Stimulated activated CD4-positive, alpha-beta T cell treated with anti-CD3 and anti-CD28 coated beads, Interleukin-2, amount 100 ng/mL, for 24 hours (primary cell): Measurements from ENCODE around the gene APOC4.
"Not testable (repeated sequence)": the region's sequence is repeated elsewhere in the genome, so short reads cannot be mapped to it uniquely, and the experiment has no call there.

ENCODE experiments used
- DNase-seq, 2 donors: peaks; one replicate each; pipeline ENCODE4 v3.0.0-alpha.2; 2020

APOC4 gene

GRCh38 chr19:44924243-44924725 lies 17.8 kb upstream of the APOC4 start:
- no peak for DNase-seq

- no peak for DNase-seq
These were observed 16.7 kb upstream of the APOC4 start for GRCh38 chr19:44925114-44925891.

- not testable (repeated sequence) for DNase-seq
These were observed 15.6 kb upstream of the APOC4 start for GRCh38 chr19:44926245-44927077.

GRCh38 chr19:44927746-44928145 lies 14.3 kb upstream of the APOC4 start:
- no peak for DNase-seq

GRCh38 chr19:44930088-44930487 lies 11.9 kb upstream of the APOC4 start:
- no peak for DNase-seq

DNA sequence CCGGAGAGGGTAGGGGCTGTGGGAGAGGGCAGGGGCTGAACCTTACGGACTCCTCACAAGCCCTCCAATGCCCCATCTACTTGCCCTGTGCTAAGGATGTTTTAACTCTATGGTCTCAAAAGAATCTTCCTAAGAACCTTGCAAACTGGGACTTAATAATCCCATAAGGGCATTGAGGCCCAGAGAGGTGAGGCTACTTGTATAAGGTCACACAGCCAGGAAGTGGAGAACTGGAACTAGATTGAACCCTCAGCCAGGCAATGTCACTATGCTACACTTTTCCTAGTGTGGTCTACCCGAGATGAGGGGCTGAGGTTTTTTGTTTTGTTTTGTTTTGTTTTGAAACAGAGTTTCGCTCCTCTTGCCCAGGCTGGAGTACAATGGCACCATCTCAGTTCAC lies 10.5 kb upstream of the APOC4 start:
- no peak for DNase-seq

DNA sequence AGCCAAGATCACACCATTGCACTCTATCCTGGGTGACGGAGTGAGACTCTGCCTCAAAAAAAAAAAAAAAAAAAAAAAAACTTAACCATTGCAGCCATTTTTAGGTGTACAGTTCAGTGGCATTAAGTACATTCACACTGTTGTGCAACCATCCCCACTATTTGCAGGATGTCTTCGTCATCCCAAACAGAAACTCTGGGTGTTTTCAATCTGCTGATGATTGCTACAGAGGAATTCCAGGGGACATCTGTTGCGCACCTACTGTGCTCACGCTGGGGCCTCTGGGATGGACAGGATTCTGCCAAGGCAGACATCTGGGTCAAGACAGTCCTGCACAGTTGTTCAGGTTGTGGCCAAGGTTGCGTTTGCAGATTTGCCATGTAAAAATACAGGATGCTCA lies 2.4 kb upstream of the APOC4 start:
- DNase-seq: no peak

- DNase-seq: no peak
These were observed 1.8 kb downstream of the APOC4 start for GRCh38 chr19:44943801-44944249.

GRCh38 chr19:44947041-44947581 lies 5.1 kb downstream of the APOC4 start:
- no peak for DNase-seq

DNA sequence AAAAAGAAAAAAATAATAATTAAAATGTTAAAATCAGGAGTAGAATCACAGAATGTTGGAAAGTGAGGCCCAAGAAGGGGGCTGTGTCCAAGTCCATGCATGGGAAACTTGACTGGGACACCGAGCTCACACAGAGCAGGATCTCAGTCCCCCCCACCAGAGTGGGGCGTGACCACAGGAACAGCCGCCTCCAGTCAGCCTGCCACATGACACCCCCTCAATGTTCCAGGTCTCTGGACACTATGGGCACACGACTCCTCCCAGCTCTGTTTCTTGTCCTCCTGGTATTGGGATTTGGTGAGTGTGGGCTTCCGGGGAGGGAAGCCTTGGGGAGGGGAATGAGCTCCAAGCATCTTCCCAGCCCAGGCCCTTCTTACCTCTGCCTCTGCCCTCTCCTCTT lies 6.2 kb downstream of the APOC4 start:
- no peak for DNase-seq

DNA sequence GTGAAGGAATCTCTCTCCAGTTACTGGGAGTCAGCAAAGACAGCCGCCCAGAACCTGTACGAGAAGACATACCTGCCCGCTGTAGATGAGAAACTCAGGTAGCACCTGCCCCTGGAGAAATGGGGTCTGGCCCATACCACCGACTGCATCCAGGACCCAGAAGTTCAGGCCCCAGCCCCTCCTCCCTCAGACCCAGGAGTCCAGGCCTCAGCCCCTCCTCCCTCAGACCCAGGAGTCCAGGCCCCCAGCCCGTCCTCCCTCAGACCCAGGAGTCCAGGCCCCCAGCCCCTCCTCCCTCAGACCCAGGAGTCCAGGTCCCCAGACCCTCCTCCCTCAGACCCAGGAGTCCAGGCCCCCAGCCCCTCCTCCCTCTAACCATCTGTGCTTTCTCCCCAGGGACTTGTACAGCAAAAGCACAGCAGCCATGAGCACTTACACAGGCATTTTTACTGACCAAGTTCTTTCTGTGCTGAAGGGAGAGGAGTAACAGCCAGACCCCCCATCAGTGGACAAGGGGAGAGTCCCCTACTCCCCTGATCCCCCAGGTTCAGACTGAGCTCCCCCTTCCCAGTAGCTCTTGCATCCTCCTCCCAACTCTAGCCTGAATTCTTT lies 6.8 kb downstream of the APOC4 start:
- no peak for DNase-seq

GRCh38 chr19:44949550-44949949 lies 7.5 kb downstream of the APOC4 start:
- DNase-seq: no peak

DNA sequence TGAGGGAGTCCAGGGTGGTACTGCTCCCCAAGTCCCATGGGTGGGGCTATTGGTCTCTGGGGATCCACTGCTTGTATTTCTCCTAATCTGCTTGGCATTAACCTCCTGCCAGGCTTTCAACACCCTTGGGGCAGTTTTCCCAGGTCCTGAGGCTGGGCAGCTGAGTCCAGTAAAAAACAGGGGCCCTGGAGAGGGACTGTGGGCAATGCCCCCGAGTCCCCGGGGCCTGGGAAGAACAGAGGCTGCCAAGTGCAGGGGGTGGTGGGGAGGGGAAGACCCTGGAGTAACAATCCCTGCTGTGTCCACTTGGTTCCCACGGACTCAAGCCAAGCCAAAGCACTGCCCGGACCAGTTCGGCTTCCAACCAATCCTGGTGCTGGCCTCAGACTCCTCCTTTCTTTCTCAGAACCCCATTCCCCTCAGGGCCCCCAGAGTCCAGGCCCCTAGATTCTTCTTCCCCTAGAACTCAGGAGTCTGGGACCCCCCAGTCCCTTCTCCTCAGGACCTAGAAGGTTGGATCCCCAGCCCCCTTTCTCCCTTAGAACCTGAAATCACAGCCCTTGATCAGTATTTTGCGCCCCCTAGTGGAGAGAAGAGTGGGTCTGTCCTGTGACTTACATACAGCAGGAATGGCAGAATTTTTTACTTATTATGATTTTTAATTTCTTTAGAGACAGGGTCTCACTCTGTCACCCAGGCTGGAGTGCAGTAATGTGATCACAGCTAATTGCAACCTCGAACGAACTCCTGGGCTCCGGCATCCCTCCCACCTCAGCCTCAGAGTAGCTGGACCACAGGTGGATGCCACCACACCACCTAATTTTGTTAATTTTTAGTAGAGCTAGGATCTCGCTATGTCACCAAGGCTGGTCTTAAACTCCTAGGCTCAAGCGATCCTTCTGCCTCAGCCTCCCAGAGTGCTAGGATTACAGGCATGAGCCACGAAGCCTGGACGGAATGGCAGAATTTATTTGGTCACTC lies 9.4 kb downstream of the APOC4 start:
- peak; percentile 44 to 64 for DNase-seq

- no peak for DNase-seq
These were observed 12.2 kb downstream of the APOC4 start for GRCh38 chr19:44954278-44954648.

DNA sequence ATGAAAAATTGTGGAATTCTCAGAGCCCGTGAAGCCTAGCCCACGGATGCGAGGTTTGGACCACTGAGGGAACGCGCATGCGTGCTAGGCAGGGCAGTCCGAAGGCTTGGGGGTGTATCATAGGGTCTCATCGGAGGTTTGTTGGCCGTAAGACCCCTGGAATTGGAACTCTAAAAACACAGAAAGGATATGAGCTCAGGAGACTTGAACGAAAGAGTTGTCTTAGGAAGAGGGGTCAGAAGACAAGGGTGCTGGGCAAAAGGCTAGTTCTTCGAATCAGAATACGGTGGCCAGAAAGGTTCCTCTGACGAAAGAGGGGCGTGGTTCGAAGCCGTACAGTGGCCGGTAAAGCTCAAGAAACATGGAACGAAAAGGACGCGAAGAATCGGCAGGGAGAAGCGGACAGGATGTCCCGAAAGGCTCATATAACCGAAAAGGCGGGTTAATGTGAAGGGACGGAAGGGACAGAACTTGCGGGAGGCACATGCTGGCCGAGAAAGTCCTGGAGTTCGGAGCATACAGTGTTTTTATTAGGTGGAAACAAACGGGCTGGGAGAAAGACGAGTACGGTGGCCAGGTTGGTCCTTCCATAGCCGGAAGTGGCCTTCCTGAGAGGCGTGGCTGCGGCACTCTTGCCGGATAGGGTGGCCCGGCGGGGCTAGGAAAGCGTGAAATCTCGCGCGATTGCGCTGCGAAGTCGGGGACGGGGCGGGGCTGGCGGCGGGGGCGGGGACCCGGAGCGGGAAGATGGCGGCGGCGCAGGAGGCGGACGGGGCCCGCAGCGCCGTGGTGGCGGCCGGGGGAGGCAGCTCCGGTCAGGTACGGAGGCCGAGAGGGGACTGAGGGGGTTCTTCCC lies 12.8 kb downstream of the APOC4 start, which contains the start of gene CLPTM1:
Gene CLPTM1, plus strand, starts transcription at position 732 of the 856 bp plus-strand sequence. Its CDS starts 16 bp downstream, at position 748.
- DNase-seq: peak; percentile 96 to 97

- DNase-seq: no peak
These were observed 13.7 kb downstream of the APOC4 start for GRCh38 chr19:44955505-44956439.

DNA sequence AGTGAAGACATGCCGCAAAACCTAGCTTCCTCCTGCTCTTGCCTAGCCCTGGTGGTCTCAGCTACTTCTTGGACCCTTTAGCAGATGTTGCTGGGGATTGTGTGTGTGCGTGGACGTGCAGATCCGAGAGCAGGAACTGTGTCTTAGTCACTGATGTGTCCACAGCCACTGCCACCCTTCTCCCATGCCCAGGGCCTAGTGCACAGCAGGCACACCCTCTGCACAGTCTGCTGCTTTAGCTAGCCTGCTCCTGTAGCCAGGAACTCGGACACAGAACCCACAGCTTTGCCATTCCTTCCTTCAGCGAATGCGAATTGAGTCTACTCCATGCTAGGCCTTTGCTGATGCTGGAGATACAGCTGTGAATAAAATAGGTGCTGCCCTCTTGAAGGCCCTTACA lies 15.5 kb downstream of the APOC4 start:
- DNase-seq: no peak

GRCh38 chr19:44958090-44958489 lies 16.1 kb downstream of the APOC4 start:
- no peak for DNase-seq

GRCh38 chr19:44959691-44960090 lies 17.7 kb downstream of the APOC4 start:
- no peak for DNase-seq
